GM12864 (cell line): ENCODE results near the gene UGP2.
"Not testable (repeated sequence)": the region's sequence is repeated elsewhere in the genome, so short reads cannot be mapped to it uniquely, and the experiment has no call there.

ENCODE experiments used
- DNase-seq: peaks from one replicate; pipeline ENCODE4 v3.0.0-alpha.2; 2011; ENCODE audit warnings: low read depth
- H3K4me3 ChIP-seq: 2 replicates; pipeline ENCODE4 v1.5.1; 2011; ENCODE audit warnings: mild to moderate bottlenecking, low read depth, low read length, control low read depth
- TF ChIP-seq, protein P1 (sequence below): IDR thresholded peaks from 2 replicates; pipeline ENCODE4 v1.5.1; 2011; ENCODE audit warnings: low read depth, mild to moderate bottlenecking, moderate library complexity, low read length, control low read depth, inconsistent platforms; ENCODE audit errors: missing control alignments

The UGP2 gene

DNA sequence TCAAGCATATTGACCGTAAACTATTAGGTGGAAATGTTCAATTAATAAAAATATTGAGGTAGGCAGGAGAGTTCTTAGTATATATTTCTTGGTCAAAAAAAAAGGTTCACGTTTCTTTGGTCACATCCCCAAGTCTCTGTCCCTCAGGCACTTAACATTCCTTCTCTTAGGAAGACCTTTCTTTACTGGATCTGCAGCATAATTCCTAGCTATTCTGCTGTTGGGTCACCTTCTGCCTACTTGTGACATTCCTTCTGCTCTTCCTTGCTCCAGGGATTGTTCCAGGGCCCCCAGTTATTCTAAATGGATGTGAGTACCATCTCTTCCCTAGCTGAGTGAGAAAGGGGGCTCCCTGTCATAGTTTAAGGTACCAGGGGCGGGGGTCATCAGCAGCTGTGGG lies 4.2 kb downstream of the UGP2 start:
- H3K4me3 ChIP-seq = no peak overlapping the region
- TF ChIP-seq, protein P1, sequence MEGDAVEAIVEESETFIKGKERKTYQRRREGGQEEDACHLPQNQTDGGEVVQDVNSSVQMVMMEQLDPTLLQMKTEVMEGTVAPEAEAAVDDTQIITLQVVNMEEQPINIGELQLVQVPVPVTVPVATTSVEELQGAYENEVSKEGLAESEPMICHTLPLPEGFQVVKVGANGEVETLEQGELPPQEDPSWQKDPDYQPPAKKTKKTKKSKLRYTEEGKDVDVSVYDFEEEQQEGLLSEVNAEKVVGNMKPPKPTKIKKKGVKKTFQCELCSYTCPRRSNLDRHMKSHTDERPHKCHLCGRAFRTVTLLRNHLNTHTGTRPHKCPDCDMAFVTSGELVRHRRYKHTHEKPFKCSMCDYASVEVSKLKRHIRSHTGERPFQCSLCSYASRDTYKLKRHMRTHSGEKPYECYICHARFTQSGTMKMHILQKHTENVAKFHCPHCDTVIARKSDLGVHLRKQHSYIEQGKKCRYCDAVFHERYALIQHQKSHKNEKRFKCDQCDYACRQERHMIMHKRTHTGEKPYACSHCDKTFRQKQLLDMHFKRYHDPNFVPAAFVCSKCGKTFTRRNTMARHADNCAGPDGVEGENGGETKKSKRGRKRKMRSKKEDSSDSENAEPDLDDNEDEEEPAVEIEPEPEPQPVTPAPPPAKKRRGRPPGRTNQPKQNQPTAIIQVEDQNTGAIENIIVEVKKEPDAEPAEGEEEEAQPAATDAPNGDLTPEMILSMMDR = no peak
- no peak for DNase-seq

DNA sequence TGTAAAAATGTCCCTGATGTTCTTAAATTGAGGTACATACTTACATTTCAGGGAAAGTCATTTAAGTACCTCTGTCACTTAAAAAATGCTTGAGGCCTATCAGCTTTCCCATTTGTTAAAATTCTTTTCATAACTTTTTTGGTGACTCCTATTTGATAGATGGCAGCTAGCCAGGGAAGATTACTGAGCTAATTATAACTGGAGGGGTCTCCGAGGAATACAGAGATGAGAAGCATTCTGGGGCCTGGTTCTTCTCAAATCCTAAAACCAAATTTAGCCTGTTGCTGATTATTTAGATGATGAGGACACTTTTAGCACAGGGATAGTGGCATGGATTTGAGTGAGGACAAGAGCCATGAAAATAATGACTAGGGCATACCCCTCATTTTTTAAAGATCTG lies 4.8 kb downstream of the UGP2 start:
- TF ChIP-seq, protein P1 = no peak
- no peak for DNase-seq
- no peak overlapping the region for H3K4me3 ChIP-seq

DNA sequence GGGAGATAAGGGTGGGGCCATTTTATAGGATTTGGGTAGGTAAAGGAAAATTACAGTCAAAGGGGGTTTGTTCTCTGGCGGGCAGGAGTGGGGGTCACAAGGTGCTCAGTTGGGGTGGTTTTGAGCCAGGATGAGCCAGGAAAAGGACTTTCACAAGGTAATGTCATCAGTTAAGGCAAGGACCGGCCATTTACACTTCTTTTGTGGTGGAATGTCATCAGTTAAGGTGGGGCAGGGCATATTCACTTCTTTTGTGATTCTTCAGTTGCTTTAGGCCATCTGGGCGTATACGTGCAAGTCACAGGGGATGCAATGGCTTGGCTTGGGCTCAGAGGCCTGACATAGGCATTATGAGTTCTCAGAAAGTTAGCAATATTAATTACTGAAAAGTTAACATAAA lies 5.9 kb downstream of the UGP2 start:
- DNase-seq, H3K4me3 ChIP-seq: not testable (repeated sequence)

DNA sequence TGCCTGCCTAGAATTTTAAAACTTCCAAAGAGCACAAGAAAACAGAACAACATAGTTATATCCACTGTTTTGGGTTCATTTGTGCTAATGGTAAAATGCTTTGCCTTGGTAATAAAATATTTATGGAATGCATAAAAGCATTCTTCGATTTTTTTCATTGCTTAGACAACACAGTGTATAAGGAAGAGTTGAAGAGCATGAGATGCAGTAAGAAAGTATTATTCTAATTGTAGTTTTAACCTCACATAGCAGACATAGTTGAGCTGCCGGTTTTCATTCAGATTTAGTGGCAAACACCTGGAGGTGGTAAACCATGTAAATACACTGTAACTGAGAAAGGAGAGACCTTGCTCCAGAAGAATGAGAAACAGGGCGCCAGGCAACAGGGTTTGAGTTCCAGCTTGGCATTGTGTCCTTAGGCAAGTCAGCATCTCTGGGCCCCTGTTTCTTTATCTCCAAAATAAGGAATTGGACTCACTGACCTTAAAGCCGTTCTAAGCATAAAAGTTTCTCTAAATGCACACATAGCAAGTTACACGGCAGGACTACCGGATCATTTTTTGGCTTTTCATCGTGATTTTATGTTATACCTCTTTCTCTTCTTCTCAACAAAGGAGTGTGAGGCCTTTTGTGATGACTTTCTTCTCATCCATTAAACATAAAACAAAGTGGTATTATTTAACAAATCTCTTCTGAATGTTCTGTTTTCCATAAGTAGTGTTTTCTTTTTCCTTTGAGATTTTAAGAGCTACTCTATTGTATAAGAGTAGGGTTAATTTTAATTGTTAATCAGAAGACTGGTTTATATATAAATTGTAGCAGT lies 7.9 kb downstream of the UGP2 start:
- TF ChIP-seq, protein P1 = no peak
- no peak overlapping the region for H3K4me3 ChIP-seq
- no peak for DNase-seq

DNA sequence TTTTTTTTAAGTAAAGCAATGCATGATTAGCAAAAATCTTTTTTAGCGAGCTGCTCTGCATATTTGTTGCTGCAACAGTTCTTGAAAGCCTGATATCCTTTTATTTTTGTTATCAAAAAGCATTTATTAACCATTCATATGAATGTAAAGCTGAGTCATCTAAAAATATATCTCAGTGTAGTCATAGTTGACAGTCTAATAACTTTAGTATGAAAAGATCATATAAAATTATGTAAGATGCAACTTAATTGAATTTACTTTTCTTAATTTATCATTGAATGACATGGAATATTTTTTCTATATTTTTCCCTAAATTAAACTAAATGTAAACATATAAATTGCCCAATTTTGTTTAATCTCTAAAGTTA lies 8.5 kb downstream of the UGP2 start:
- H3K4me3 ChIP-seq = no peak overlapping the region
- TF ChIP-seq, protein P1 = no peak

DNA sequence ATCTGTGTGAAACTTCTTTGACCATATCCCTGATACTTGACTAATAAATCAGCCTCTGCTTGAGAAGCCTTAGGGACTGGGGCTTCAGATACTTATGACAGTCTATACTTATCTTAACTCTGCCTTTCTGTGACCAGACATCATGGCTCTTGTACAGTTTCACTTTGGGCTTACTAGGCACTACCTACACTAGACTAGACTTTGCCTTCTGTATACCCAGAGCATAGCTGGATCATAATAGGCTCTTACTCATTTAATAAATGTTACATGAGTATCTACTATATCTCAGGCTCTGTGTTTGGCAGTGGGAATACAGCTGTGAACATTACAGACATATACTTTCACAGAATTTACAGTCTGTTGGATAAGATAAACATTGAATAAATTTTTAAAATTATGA lies 9.0 kb downstream of the UGP2 start:
- H3K4me3 ChIP-seq = no peak overlapping the region
- TF ChIP-seq, protein P1 = no peak
- DNase-seq = no peak

More for the DNA sequence above, 8.5 kb downstream of the UGP2 start:
- no peak for DNase-seq

DNA sequence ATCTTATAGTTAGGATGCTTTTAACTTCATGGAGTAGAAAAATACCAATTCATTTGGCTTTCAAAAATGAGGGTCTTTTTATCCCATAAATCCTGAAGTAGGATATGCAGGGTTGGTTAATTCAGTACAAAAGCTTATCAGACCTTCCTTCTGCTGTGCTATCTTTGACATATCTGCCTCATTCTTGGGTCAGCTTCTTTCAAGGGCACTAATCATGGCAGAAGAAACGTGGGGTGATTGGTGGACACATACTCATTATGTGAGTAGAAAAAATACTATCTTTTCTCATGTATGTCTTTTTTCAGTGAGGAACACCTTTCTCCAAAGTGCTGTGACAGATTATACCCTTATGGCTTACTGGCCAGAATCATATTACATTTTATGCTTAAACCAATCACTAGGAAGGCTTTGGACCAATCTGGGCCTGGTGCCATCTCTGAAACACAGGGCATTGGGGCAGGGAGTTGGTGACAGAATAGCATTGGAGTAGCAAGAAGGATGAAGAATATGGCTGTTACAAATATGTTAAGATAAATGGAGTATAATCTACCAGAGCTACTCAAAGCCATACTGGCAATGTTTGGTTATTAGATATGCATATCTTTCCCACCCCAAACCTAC lies 10.1 kb downstream of the UGP2 start:
- no peak overlapping the region for H3K4me3 ChIP-seq
- TF ChIP-seq, protein P1 = no peak
- DNase-seq = no peak
